HG03342 (cell line): ENCODE measurements around the gene APELA.
A peak's percentile ranks its signal among the peaks of the same experiment; 100 is the strongest.

Experiments used
- ATAC-seq: cut with Tn5 transposase; IDR thresholded peaks from one replicate; pipeline ENCODE4 v1.9.1; 2021; ENCODE audit warnings: mild to moderate bottlenecking, moderate library complexity; ENCODE audit not compliant: unreplicated experiment

Gene APELA

GRCh38 chr4:164876700-164877324 is at the start of gene APELA:
Gene APELA (plus strand): TSS chr4:164877178. CDS start chr4:164877332, 154 bp downstream.
- ATAC-seq = peak; percentile 99

GRCh38 chr4:164828955-164829354 is 48.0 kb upstream of the APELA start:
- no peak for ATAC-seq

GRCh38 chr4:164846566-164846965 is 30.4 kb upstream of the APELA start:
- ATAC-seq = no peak

GRCh38 chr4:164847016-164847415 is 30.0 kb upstream of the APELA start:
- no peak for ATAC-seq

- ATAC-seq = peak; percentile 83
Measured at GRCh38 chr4:164847967-164848649, 28.9 kb upstream of the APELA start.

GRCh38 chr4:164856396-164856795 is 20.6 kb upstream of the APELA start:
- no peak for ATAC-seq

- no peak for ATAC-seq
Measured at GRCh38 chr4:164866817-164867490, 10.0 kb upstream of the APELA start.

GRCh38 chr4:164871673-164872072 is 5.3 kb upstream of the APELA start:
- no peak for ATAC-seq

GRCh38 chr4:164872481-164872880 is 4.5 kb upstream of the APELA start:
- ATAC-seq = no peak

- ATAC-seq = no peak
Measured at GRCh38 chr4:164874789-164875188, 2.2 kb upstream of the APELA start.

- ATAC-seq = no peak
Measured at GRCh38 chr4:164880489-164881262, 3.7 kb downstream of the APELA start.

- no peak for ATAC-seq
Measured at GRCh38 chr4:164888096-164888715, 11.2 kb downstream of the APELA start.

GRCh38 chr4:164890691-164891090 is 13.7 kb downstream of the APELA start:
- ATAC-seq = no peak

- peak; percentile 75 for ATAC-seq
Measured at GRCh38 chr4:164892018-164892417, 15.0 kb downstream of the APELA start.

- ATAC-seq = peak; percentile 79
Measured at GRCh38 chr4:164894702-164895101, 17.7 kb downstream of the APELA start.

- no peak for ATAC-seq
Measured at GRCh38 chr4:164902608-164903007, 25.6 kb downstream of the APELA start.

- ATAC-seq = no peak
Measured at GRCh38 chr4:164904336-164904735, 27.4 kb downstream of the APELA start.

GRCh38 chr4:164904941-164905340 is 28.0 kb downstream of the APELA start:
- no peak for ATAC-seq

GRCh38 chr4:164906368-164906767 is 29.4 kb downstream of the APELA start:
- ATAC-seq = no peak

- peak; percentile 73 for ATAC-seq
Measured at GRCh38 chr4:164913506-164913905, 36.5 kb downstream of the APELA start.

GRCh38 chr4:164918956-164919355 is 42.0 kb downstream of the APELA start:
- ATAC-seq = no peak
